Keratinocyte (primary cell): ENCODE measurements around the gene KDF1.

Experiments
- CTCF ChIP-seq, 3 experiments: IDR thresholded peaks in 1 of 3; conservative IDR thresholded peaks in 1 of 3; optimal IDR thresholded peaks in 1 of 3; 2 replicates in 2 of 3; 3 replicates in 1 of 3; pipeline versions ENCODE3 to v1.5.1; 2011; ENCODE audit warnings: low read length in 3 of 3, mild to moderate bottlenecking in 3 of 3, moderate library complexity in 2 of 3, control low read depth in 1 of 3, inconsistent platforms in 1 of 3; ENCODE audit not compliant: insufficient read depth in 2 of 3; ENCODE audit errors: extremely low read depth in 1 of 3
- EZH2 ChIP-seq: IDR thresholded peaks from one replicate; pipeline ENCODE4 v1.6.1; 2012; ENCODE audit warnings: inconsistent platforms, mild to moderate bottlenecking, low read length, moderate library complexity

GRCh38 chr1:26922431-26922729, 37.9 kb downstream of the KDF1 start:
- TF ChIP-seq EZH2 (no peak), CTCF (optimal IDR thresholded peaks at IDR 0.05 in 1 of 3, IDR thresholded peaks at IDR 0.05 in 1 of 3, conservative IDR thresholded peaks at IDR 0.05 in 1 of 3; ENCODE audit: extremely low read depth in 1 of 3, insufficient read depth in 2 of 3, low read length in 3 of 3) (no peak)
